Fibroblast of villous mesenchyme (primary cell): ENCODE data around the gene PGAP3. TPM values are rescaled to one million over a fixed set of nuclear protein-coding genes. Genes with fewer than 3 reads are reported as not detected.

ENCODE experiments used
- DNase-seq: peaks from one replicate; pipeline ENCODE4 v3.0.0-alpha.2; 2010; ENCODE audit warnings: low read depth
- H3K4me3 ChIP-seq: 2 replicates; pipeline ENCODE4 v1.5.1; 2011; ENCODE audit warnings: low read depth, mild to moderate bottlenecking, low read length
- total RNA-seq: library from RNA; depleted of rRNA; stranded (reverse); fragments of >200 nt; gene quantifications from 2 replicates; pipeline ENCODE4 v1.2.3, GENCODE V29; 2012
- TF ChIP-seq, protein P1 (sequence below): IDR thresholded peaks from 2 replicates; pipeline ENCODE4 v1.5.1; 2012; ENCODE audit warnings: low read depth, mild to moderate bottlenecking, low read length; ENCODE audit not compliant: insufficient read depth

The PGAP3 gene
- total RNA-seq, 1 donor, result 4.7 TPM

- H3K4me3 ChIP-seq, result no peak overlapping the region
- no peak for DNase-seq
- TF ChIP-seq, protein P1, sequence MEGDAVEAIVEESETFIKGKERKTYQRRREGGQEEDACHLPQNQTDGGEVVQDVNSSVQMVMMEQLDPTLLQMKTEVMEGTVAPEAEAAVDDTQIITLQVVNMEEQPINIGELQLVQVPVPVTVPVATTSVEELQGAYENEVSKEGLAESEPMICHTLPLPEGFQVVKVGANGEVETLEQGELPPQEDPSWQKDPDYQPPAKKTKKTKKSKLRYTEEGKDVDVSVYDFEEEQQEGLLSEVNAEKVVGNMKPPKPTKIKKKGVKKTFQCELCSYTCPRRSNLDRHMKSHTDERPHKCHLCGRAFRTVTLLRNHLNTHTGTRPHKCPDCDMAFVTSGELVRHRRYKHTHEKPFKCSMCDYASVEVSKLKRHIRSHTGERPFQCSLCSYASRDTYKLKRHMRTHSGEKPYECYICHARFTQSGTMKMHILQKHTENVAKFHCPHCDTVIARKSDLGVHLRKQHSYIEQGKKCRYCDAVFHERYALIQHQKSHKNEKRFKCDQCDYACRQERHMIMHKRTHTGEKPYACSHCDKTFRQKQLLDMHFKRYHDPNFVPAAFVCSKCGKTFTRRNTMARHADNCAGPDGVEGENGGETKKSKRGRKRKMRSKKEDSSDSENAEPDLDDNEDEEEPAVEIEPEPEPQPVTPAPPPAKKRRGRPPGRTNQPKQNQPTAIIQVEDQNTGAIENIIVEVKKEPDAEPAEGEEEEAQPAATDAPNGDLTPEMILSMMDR, result no peak
Observed at GRCh38 chr17:39677542-39678339, 10.1 kb downstream of the PGAP3 start.

DNA sequence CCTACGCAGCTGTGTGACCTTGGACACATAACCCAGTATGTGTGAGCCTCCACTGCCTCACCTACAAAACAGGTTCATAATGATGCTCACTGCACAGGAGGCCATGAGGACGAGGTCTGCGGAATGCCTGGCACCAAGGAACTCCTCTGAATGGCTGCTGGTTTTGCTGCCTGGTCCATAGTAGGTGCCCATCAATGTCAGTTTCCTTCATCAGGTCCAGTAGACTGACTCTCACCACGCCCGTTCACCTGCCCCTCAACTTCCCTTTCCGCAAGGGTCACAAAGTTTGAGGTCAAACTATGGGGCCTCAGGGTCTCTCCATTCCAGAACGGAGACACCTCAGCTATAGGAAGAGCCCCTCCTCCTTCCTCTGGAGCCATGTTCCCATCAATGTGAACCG, 10.8 kb downstream of the PGAP3 start:
- no peak for DNase-seq
- TF ChIP-seq, protein P1, result no peak
- H3K4me3 ChIP-seq, result no peak overlapping the region

GRCh38 chr17:39676198-39676819, 11.5 kb downstream of the PGAP3 start:
- no peak for DNase-seq
- TF ChIP-seq, protein P1, result no peak
- H3K4me3 ChIP-seq, result no peak overlapping the region

DNA sequence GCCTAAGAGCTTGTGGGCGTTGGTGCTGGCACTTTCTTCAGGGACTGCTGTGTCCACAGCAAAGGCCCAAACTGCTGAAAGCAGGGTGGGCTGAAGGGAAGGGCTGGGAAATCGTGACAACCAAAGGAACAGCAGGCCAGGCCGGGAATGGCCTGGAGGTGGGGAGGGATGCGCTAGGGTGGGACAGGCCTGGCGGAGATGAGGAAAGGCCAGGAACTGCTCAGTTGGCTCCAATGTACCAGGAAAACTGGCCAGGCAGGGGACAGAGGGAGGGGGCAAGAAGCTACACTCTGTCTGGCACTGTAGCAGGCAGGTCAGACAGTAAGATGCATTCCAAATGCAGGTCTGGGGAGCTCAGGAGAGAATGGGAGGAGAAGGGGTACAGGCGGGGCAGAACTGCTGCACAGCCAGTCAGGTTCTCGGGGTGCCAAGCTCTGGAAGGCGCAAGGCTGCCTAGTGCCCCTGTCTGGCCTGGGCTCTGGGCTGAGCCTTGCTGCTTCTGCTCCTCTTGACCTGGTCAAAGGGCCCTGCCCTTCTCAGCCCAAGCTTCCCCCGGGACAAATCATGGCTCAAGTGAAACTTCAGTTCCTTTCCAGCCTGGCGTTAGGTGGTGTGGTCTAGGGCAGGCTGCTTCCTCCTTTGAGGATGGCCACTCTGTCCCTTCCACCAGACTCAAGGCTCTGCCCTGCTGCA, 12.3 kb downstream of the PGAP3 start:
- H3K4me3 ChIP-seq, result no peak overlapping the region
- TF ChIP-seq, protein P1, result no peak
- no peak for DNase-seq

- H3K4me3 ChIP-seq, result no peak overlapping the region
- TF ChIP-seq, protein P1, result no peak
- DNase-seq, result no peak
Observed at GRCh38 chr17:39674702-39675389, 13.0 kb downstream of the PGAP3 start.

DNA sequence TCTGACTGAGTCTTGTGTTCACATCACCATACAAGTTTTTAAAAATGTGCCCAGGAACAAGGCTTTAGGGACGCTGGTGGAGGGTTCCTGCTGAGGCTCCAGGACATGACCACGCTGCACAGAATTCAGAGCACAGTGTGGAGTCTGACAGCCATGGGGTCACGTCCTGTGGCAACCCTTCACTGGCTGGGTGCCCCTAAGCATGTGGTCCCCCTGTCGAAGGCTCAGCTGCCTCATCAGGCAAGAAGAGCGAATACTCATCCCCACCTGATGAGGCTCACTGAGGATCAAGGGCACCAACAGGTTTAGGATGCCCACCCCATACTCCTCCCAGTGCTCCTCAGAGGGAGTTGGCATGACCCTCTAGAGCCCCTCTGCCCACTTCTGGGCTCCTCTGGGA, 13.7 kb downstream of the PGAP3 start:
- no peak for DNase-seq
- TF ChIP-seq, protein P1, result no peak
- no peak overlapping the region for H3K4me3 ChIP-seq
